SK-N-SH treated with all-trans-retinoic acid at 6 μM for 48 hours (cell line): ENCODE results near the gene HELLS.
"Not testable (repeated sequence)": the region's sequence is repeated elsewhere in the genome, so short reads cannot be mapped to it uniquely, and the experiment has no call there.

Experiments
- ATAC-seq: fragments of 200-7000 bp; cut with Tn5 transposase; 3 replicates; pipeline ENCODE4 v1.9.1; 2020; ENCODE audit warnings: mild to moderate bottlenecking, moderate library complexity
- ARNTL ChIP-seq: fragments of 450-650 bp; formaldehyde crosslinking; IDR thresholded peaks from 2 replicates; pipeline ENCODE4 v1.5.0; 2020; ENCODE audit warnings: low read depth, mild to moderate bottlenecking, moderate library complexity, borderline replicate concordance
- BACH2 ChIP-seq: fragments of 250-450 bp; sonication (Bioruptor Pico); IDR thresholded peaks from 2 replicates; pipeline ENCODE4 v1.9.0; 2021; ENCODE audit warnings: mild to moderate bottlenecking, borderline replicate concordance
- CREB5 ChIP-seq: fragments of 250-450 bp; sonication (Bioruptor Pico); IDR thresholded peaks from 2 replicates; pipeline ENCODE4 v1.5.1; 2020; ENCODE audit warnings: low read depth, mild to moderate bottlenecking, moderate library complexity
- CSDC2 ChIP-seq: fragments of 250-450 bp; sonication (Bioruptor Pico); IDR thresholded peaks from 2 replicates; pipeline ENCODE4 v1.5.0; 2020; ENCODE audit warnings: mild to moderate bottlenecking, moderate library complexity
- CSRNP3 ChIP-seq: fragments of 250-450 bp; sonication (Bioruptor Pico); IDR thresholded peaks from 2 replicates; pipeline ENCODE4 v1.5.1; 2021; ENCODE audit warnings: mild to moderate bottlenecking, moderate library complexity
- ESRRG ChIP-seq: fragments of 250-450 bp; sonication (Bioruptor Pico); IDR thresholded peaks from 2 replicates; pipeline ENCODE4 v1.6.1; 2021; ENCODE audit warnings: mild to moderate bottlenecking
- GLIS3 ChIP-seq: fragments of 250-450 bp; sonication (Bioruptor Pico); IDR thresholded peaks from 2 replicates; pipeline ENCODE4 v1.5.0; 2020; ENCODE audit warnings: mild to moderate bottlenecking, moderate library complexity
- ISL1 ChIP-seq: fragments of 250-450 bp; sonication (Bioruptor Pico); IDR thresholded peaks from 2 replicates; pipeline ENCODE4 v2.1.2; 2022; ENCODE audit warnings: mild to moderate bottlenecking, moderate library complexity
- OSR1 ChIP-seq: fragments of 250-450 bp; sonication (Bioruptor Pico); IDR thresholded peaks from 2 replicates; pipeline ENCODE4 v1.8.0; 2022; ENCODE audit warnings: moderate library complexity, mild to moderate bottlenecking, inconsistent platforms
- PATZ1 ChIP-seq: fragments of 250-450 bp; sonication (Bioruptor Pico); IDR thresholded peaks from 2 replicates; pipeline ENCODE4 v1.8.0; 2020; ENCODE audit warnings: mild to moderate bottlenecking, moderate library complexity, borderline replicate concordance
- POU6F1 ChIP-seq: fragments of 250-450 bp; sonication (Bioruptor Pico); IDR thresholded peaks from 2 replicates; pipeline ENCODE4 v1.8.0; 2021; ENCODE audit warnings: low read depth, mild to moderate bottlenecking, moderate library complexity, borderline replicate concordance
- PPARA ChIP-seq: fragments of 250-450 bp; sonication (Bioruptor Pico); IDR thresholded peaks from 2 replicates; pipeline ENCODE4 v1.5.0; 2020; ENCODE audit warnings: mild to moderate bottlenecking, borderline replicate concordance
- RARB ChIP-seq: fragments of 250-450 bp; sonication (Bioruptor Pico); IDR thresholded peaks from 2 replicates; pipeline ENCODE4 v1.8.0; 2021; ENCODE audit warnings: mild to moderate bottlenecking, moderate library complexity
- SNAI2 ChIP-seq: fragments of 250-450 bp; sonication (Bioruptor Pico); IDR thresholded peaks from 2 replicates; pipeline ENCODE4 v1.5.0; 2020; ENCODE audit warnings: mild to moderate bottlenecking, moderate library complexity
- TCF4 ChIP-seq: fragments of 250-450 bp; sonication (Bioruptor Pico); IDR thresholded peaks from 2 replicates; pipeline ENCODE4 v1.8.0; 2021; ENCODE audit warnings: mild to moderate bottlenecking, moderate library complexity, borderline replicate concordance
- TOX ChIP-seq: fragments of 250-450 bp; sonication (Bioruptor Pico); IDR thresholded peaks from 2 replicates; pipeline ENCODE4 v1.8.0; 2021; ENCODE audit warnings: mild to moderate bottlenecking, moderate library complexity, borderline replicate concordance
- ZC3H10 ChIP-seq: fragments of 250-450 bp; sonication (Bioruptor Pico); IDR thresholded peaks from 2 replicates; pipeline ENCODE4 v1.5.1; 2021; ENCODE audit warnings: mild to moderate bottlenecking, moderate library complexity
- ZFP3 ChIP-seq: fragments of 250-450 bp; sonication (Bioruptor Pico); IDR thresholded peaks from 2 replicates; pipeline ENCODE4 v1.5.0; 2020; ENCODE audit warnings: mild to moderate bottlenecking, moderate library complexity
- ZFP30 ChIP-seq: fragments of 450-650 bp; formaldehyde crosslinking; IDR thresholded peaks from 2 replicates; pipeline ENCODE4 v1.5.0; 2022; ENCODE audit warnings: mild to moderate bottlenecking, moderate library complexity
- ZNF565 ChIP-seq: fragments of 450-650 bp; formaldehyde crosslinking; conservative IDR thresholded peaks from 2 replicates; pipeline ENCODE4 v1.5.0; 2020; ENCODE audit warnings: low read depth, mild to moderate bottlenecking, moderate library complexity
- ZNF8 ChIP-seq: fragments of 450-650 bp; formaldehyde crosslinking; IDR thresholded peaks from 2 replicates; pipeline ENCODE4 v1.5.0; 2020; ENCODE audit warnings: mild to moderate bottlenecking, moderate library complexity

The HELLS gene

GRCh38 chr10:94521276-94522250 is 24.0 kb upstream of the HELLS start:
- TF ChIP-seq ISL1 (CRISPR knock-in tag) = no peak
- TF ChIP-seq PPARA (CRISPR knock-in tag) = no peak
- no peak for TF ChIP-seq ZNF8 (CRISPR knock-in tag)
- TF ChIP-seq BACH2 (CRISPR knock-in tag) = no peak
- TF ChIP-seq TOX (CRISPR knock-in tag) = no peak
- TF ChIP-seq SNAI2 (CRISPR knock-in tag) = no peak
- no peak for ATAC-seq

GRCh38 chr10:94524146-94524545 is 21.4 kb upstream of the HELLS start:
- ATAC-seq = no peak
- TF ChIP-seq CREB5 (CRISPR knock-in tag) (no peak), ZC3H10 (CRISPR knock-in tag) (no peak), ISL1 (CRISPR knock-in tag) (no peak), PPARA (CRISPR knock-in tag) (no peak)

- ATAC-seq = no peak
These were observed 20.9 kb upstream of the HELLS start for GRCh38 chr10:94524711-94525110.

GRCh38 chr10:94531550-94531949 is 14.0 kb upstream of the HELLS start:
- ATAC-seq = not testable (repeated sequence)

More at GRCh38 chr10:94524711-94525110, 20.9 kb upstream of the HELLS start:
- TF ChIP-seq GLIS3 (no peak), PATZ1 (CRISPR knock-in tag) (no peak), CSDC2 (CRISPR knock-in tag) (no peak), RARB (no peak), ISL1 (CRISPR knock-in tag) (no peak), ESRRG (CRISPR knock-in tag) (no peak), BACH2 (CRISPR knock-in tag) (no peak), ARNTL (CRISPR knock-in tag) (no peak), ZFP3 (no peak), OSR1 (CRISPR knock-in tag) (no peak), TOX (CRISPR knock-in tag) (no peak), ZFP30 (CRISPR knock-in tag) (no peak), ZNF8 (CRISPR knock-in tag) (no peak), ZC3H10 (CRISPR knock-in tag) (no peak), ZNF565 (CRISPR knock-in tag) (no peak), CSRNP3 (CRISPR knock-in tag) (no peak), TCF4 (CRISPR knock-in tag) (no peak), PPARA (CRISPR knock-in tag) (no peak), POU6F1 (no peak), CREB5 (CRISPR knock-in tag) (no peak)
